Progenitor cell of endocrine pancreas (in vitro differentiated cells): Measurements from ENCODE around the gene DGAT2L6. TPM values are rescaled to one million over a fixed set of nuclear protein-coding genes. Genes with fewer than 3 reads are reported as not detected.

Experiments
- DNase-seq: peaks from one replicate; pipeline ENCODE4 v3.0.0; 2021; ENCODE audit warnings: low spot score; ENCODE audit not compliant: unreplicated experiment
- H3K27ac Mint-ChIP-seq: 2 replicates; pipeline ENCODE4 v1.8.0; 2021; ENCODE audit warnings: mild to moderate bottlenecking, moderate library complexity, mixed read lengths
- H3K27me3 Mint-ChIP-seq: 2 replicates; pipeline ENCODE4 v1.8.0; 2021; ENCODE audit warnings: mixed read lengths
- H3K36me3 Mint-ChIP-seq: 2 replicates; pipeline ENCODE4 v1.8.0; 2022; ENCODE audit warnings: mixed read lengths; ENCODE audit not compliant: insufficient read depth
- H3K4me1 Mint-ChIP-seq: 2 replicates; pipeline ENCODE4 v1.8.0; 2021; ENCODE audit warnings: low read depth, mixed read lengths
- H3K4me3 Mint-ChIP-seq: 2 replicates; pipeline ENCODE4 v1.8.0; 2021; ENCODE audit warnings: low read depth, mild to moderate bottlenecking, moderate library complexity, mixed read lengths
- H3K9me3 Mint-ChIP-seq: 2 replicates; pipeline ENCODE4 v1.8.0; 2021; ENCODE audit warnings: low read depth, mixed read lengths
- CTCF ChIP-seq: fragments of 200-600 bp; sonication (generic); IDR thresholded peaks from one replicate; pipeline ENCODE4 v1.5.0; 2021; ENCODE audit warnings: antibody characterized with exemption, mild to moderate bottlenecking; ENCODE audit not compliant: unreplicated experiment
- total RNA-seq: library from RNA; stranded (reverse); gene quantifications from 2 replicates; pipeline ENCODE4 v1.2.1, GENCODE V29; 2021

DGAT2L6 gene
- total RNA-seq, 1 donor from 2014 or later: not detected

DNA sequence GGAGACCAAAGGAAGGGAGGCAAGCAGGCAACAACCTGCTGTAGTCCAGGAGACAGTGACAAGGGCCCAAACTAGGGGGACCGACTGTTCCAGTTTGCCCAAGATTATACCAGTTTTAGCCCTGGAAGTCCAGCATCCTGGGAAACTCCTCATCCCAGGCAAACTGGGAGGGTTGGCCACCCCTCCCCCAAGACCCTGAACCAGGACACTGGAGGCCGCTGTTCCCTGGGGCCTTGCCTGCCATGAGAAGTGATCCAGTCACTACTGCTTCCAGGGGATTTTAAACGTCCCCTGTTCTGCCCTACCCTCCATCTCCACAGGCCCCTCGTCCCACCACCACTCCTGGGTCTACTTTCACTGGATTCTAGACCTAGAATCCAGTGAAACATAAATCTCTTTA, 4.3 kb upstream of the DGAT2L6 start:
- no peaks in the 10 kb centered on the region for H3K27me3 Mint-ChIP-seq
- H3K27ac Mint-ChIP-seq: no peak overlapping the region
- DNase-seq: no peak
- H3K9me3 Mint-ChIP-seq: peaks cover 9% of the 10 kb centered on the region
- no peak overlapping the region for H3K4me3 Mint-ChIP-seq
- no peaks in the 10 kb centered on the region for H3K36me3 Mint-ChIP-seq
- no peak for TF ChIP-seq CTCF
- peaks cover 9% of the 10 kb centered on the region for H3K4me1 Mint-ChIP-seq

GRCh38 chrX:70174754-70175153, 2.5 kb upstream of the DGAT2L6 start:
- no peak for TF ChIP-seq CTCF
- Mint-ChIP-seq H3K4me1 (no peaks in the 10 kb centered on the region), H3K27me3 (no peaks in the 10 kb centered on the region), H3K9me3 (peaks cover 9% of the 10 kb centered on the region), H3K4me3 (no peak overlapping the region), H3K27ac (no peak overlapping the region), H3K36me3 (no peaks in the 10 kb centered on the region)
- no peak for DNase-seq

DNA sequence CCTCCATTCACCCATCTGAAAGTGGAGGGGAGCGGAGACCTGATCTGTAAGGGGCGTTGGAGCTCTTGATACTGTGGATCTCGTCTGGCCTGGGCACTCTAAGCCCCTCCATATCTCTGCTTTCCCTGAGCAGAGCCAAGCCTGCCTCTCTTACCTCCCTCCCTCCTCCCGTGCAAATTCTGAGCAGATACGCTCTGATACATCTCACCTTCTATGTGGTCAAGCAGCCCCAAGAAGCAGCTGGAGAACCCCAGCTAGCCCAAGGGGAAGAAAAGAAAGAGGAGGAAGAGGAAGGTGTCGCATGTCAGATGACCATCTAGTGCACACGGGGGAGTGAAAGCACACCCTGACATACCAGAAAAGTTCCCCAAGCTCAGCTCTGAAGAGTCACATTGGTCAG, 1.9 kb upstream of the DGAT2L6 start:
- no peaks in the 10 kb centered on the region for H3K36me3 Mint-ChIP-seq
- no peak overlapping the region for H3K4me3 Mint-ChIP-seq
- no peak for DNase-seq
- no peak overlapping the region for H3K27ac Mint-ChIP-seq
- H3K27me3 Mint-ChIP-seq: no peaks in the 10 kb centered on the region
- H3K9me3 Mint-ChIP-seq: peaks cover 9% of the 10 kb centered on the region
- no peaks in the 10 kb centered on the region for H3K4me1 Mint-ChIP-seq
- no peak for TF ChIP-seq CTCF

DNA sequence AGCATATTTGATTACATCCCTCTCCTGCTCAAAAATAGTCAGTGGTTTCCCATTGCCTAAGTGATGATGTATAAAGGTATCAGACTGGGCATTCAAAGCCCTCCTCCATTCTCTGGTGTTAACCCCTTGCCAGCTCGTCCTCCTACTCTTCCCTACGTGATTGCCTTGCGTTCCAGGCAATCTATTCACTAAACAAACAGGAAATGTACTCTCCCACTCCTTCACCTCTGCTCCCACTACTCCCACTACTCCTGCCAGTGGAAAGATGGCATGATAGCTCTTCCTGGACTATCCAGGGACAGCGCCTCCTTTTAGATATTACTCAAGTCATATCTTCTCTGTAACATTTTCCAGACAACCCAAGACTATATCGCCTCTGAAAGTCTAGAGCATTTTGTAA, 5.8 kb downstream of the DGAT2L6 start:
- peaks cover 14% of the 10 kb centered on the region for H3K9me3 Mint-ChIP-seq
- H3K27ac Mint-ChIP-seq: no peak overlapping the region
- H3K4me1 Mint-ChIP-seq: no peaks in the 10 kb centered on the region
- no peaks in the 10 kb centered on the region for H3K36me3 Mint-ChIP-seq
- no peak for DNase-seq
- H3K4me3 Mint-ChIP-seq: no peak overlapping the region
- H3K27me3 Mint-ChIP-seq: no peaks in the 10 kb centered on the region
- no peak for TF ChIP-seq CTCF

- Mint-ChIP-seq H3K36me3 (no peaks in the 10 kb centered on the region), H3K27ac (no peak overlapping the region), H3K4me1 (peaks cover 2% of the 10 kb centered on the region), H3K9me3 (peaks cover 46% of the 10 kb centered on the region), H3K27me3 (no peaks in the 10 kb centered on the region), H3K4me3 (no peak overlapping the region)
- TF ChIP-seq CTCF: no peak
- DNase-seq: no peak
Measured at GRCh38 chrX:70190225-70190624, 12.9 kb downstream of the DGAT2L6 start.
